HepG2 (cell line): Measurements from ENCODE around the gene CDK10. TPM values are rescaled to one million over a fixed set of nuclear protein-coding genes. Genes with fewer than 3 reads are reported as not detected.
A peak's percentile ranks its signal among the peaks of the same experiment; 100 is the strongest.

ENCODE experiments used
- CENPX ChIP-seq: sonication (generic); formaldehyde crosslinking; IDR thresholded peaks from 2 replicates; pipeline ENCODE4 v1.9.0; 2021; ENCODE audit warnings: mild to moderate bottlenecking, missing genetic modification reagents, moderate library complexity
- GATA4 ChIP-seq: sonication (generic); IDR thresholded peaks from 2 replicates; pipeline ENCODE4 v1.6.1; 2016; ENCODE audit warnings: antibody characterized with exemption, low read depth, borderline replicate concordance
- IKZF5 ChIP-seq: IDR thresholded peaks from 2 replicates; pipeline ENCODE4 v1.6.1; 2018; ENCODE audit warnings: missing genetic modification reagents, mild to moderate bottlenecking, missing compliant biosample characterization
- KDM1A ChIP-seq: IDR thresholded peaks from 2 replicates; pipeline ENCODE4 v1.6.1; 2016; ENCODE audit warnings: missing compliant biosample characterization
- MAZ ChIP-seq, 2 experiments: sonication (generic) in 1 of 2; formaldehyde crosslinking in 1 of 2; IDR thresholded peaks; 2 replicates each; pipeline versions ENCODE4 v1.5.0 to v1.6.1; 2012 to 2020; ENCODE audit warnings: low read depth in 2 of 2, mild to moderate bottlenecking in 2 of 2, borderline replicate concordance in 1 of 2, improper control_type of control experiment in 1 of 2, low read length in 1 of 2, missing genetic modification reagents in 1 of 2, moderate library complexity in 1 of 2
- MTERF4 ChIP-seq: sonication (generic); formaldehyde crosslinking; IDR thresholded peaks from 2 replicates; pipeline ENCODE4 v1.8.0; 2023; ENCODE audit warnings: mild to moderate bottlenecking, missing genetic modification reagents
- NFIC ChIP-seq: IDR thresholded peaks from 2 replicates; pipeline ENCODE4 v1.6.1; 2012; ENCODE audit warnings: mild to moderate bottlenecking, low read length, inconsistent platforms
- RFX1 ChIP-seq: fragments of 450-650 bp; IDR thresholded peaks from 2 replicates; pipeline ENCODE4 v1.6.1; 2017
- SALL1 ChIP-seq: sonication (generic); formaldehyde crosslinking; IDR thresholded peaks from 2 replicates; pipeline ENCODE4 v1.8.0; 2022; ENCODE audit warnings: mild to moderate bottlenecking, missing genetic modification reagents
- SKI ChIP-seq: fragments of 450-650 bp; IDR thresholded peaks from one replicate; pipeline ENCODE4 v1.6.1; 2018; ENCODE audit warnings: mild to moderate bottlenecking; ENCODE audit not compliant: partially characterized antibody
- SMYD3 ChIP-seq: sonication (generic); formaldehyde crosslinking; IDR thresholded peaks from 2 replicates; pipeline ENCODE4 v1.8.1; 2023; ENCODE audit warnings: mild to moderate bottlenecking, missing genetic modification reagents
- SP4 ChIP-seq: sonication (generic); formaldehyde crosslinking; IDR thresholded peaks from 2 replicates; pipeline ENCODE4 v1.8.1; 2023; ENCODE audit warnings: mild to moderate bottlenecking, missing genetic modification reagents
- STAG1 ChIP-seq: sonication (generic); formaldehyde crosslinking; IDR thresholded peaks from 2 replicates; pipeline ENCODE4 v1.4.0; 2020; ENCODE audit warnings: missing genetic modification reagents
- ZBTB1 ChIP-seq: sonication (generic); formaldehyde crosslinking; IDR thresholded peaks from 2 replicates; pipeline ENCODE4 v1.4.0; 2020; ENCODE audit warnings: missing genetic modification reagents, borderline replicate concordance
- ZFP82 ChIP-seq: sonication (generic); formaldehyde crosslinking; IDR thresholded peaks from 2 replicates; pipeline ENCODE4 v1.5.1; 2020; ENCODE audit warnings: mild to moderate bottlenecking, missing genetic modification reagents, borderline replicate concordance
- ZIK1 ChIP-seq: sonication (generic); formaldehyde crosslinking; IDR thresholded peaks from 2 replicates; pipeline ENCODE4 v1.5.0; 2020; ENCODE audit warnings: mild to moderate bottlenecking, low read depth, missing genetic modification reagents, borderline replicate concordance
- ZSCAN30 ChIP-seq: sonication (generic); formaldehyde crosslinking; IDR thresholded peaks from 2 replicates; pipeline ENCODE4 v1.5.0; 2020; ENCODE audit warnings: mild to moderate bottlenecking, missing genetic modification reagents
- polyA plus RNA-seq, 8 experiments: library from polyadenylated mRNA; depleted of rRNA in 3 of 8; stranded (reverse) in 7 of 8; unstranded in 1 of 8; fragments of >200 nt; fragmentation: Illumina TruSeq in 4 of 8; extraction: Trizol in 4 of 8; gene quantifications; 2 replicates each; pipeline versions ENCODE4 v1.2.1 to v1.2.3, GENCODE V29; 2011 to 2016; ENCODE audit warnings: low read depth in 4 of 8, missing spikeins in 1 of 8, mixed read lengths in 1 of 8; ENCODE audit not compliant: insufficient read depth in 1 of 8
- total RNA-seq, 5 experiments: library from RNA; depleted of rRNA; stranded (reverse); fragments of >200 nt; fragmentation: Illumina TruSeq; extraction: Trizol; gene quantifications; 2 replicates each; pipeline ENCODE4 v1.2.3, GENCODE V29; 2016; ENCODE audit warnings: low read depth in 1 of 5
- TF ChIP-seq, protein P1 (sequence below): IDR thresholded peaks from 2 replicates; pipeline ENCODE4 v1.6.1; 2016; ENCODE audit warnings: mild to moderate bottlenecking
- TF ChIP-seq, protein P2 (sequence below): sonication (generic); formaldehyde crosslinking; IDR thresholded peaks from 2 replicates; pipeline ENCODE4 v1.9.0; 2021; ENCODE audit warnings: missing genetic modification reagents, borderline replicate concordance
- TF ChIP-seq, protein P3 (sequence below): sonication (generic); formaldehyde crosslinking; IDR thresholded peaks from 2 replicates; pipeline ENCODE4 v1.5.1; 2020; ENCODE audit warnings: missing genetic modification reagents, mild to moderate bottlenecking, borderline replicate concordance
- TF ChIP-seq, protein P4 (sequence below): sonication (generic); formaldehyde crosslinking; IDR thresholded peaks from 2 replicates; pipeline ENCODE4 v1.5.1; 2020; ENCODE audit warnings: mild to moderate bottlenecking, missing genetic modification reagents, moderate library complexity

Gene CDK10
- total and polyA plus RNA-seq, 2 of the 13 experiments (the other 11 are each of a cell fraction or from before 2014, with no cell fraction given), result 2.5 to 3.9 TPM

DNA sequence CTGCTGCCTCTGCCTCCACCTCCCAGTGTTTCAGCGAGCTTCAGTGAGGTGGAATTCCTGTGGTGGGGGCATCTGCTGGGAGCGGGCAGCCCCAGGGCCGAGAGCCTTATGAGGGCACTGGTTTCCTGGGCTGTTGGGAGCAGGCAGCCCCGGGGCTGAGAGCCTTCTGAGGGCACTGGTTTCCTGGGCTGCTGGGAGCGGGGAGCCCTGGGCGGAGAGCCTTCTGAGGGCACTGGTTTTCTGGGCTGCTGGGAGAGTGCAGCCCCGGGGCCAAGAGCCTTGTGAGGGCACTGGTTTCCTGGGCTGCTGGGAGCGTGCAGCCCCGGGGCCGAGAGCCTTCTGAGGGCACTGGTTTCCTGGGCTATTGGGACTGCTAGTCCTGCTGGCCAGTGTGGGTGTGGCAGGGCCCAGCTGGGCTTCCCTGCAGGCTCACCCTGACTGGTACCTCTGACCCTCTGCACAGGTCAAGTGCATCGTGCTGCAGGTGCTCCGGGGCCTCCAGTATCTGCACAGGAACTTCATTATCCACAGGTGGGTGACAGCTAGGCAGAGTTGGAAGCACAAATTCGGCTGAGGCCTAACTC, 5.6 kb downstream of the CDK10 start (continued):
- TF ChIP-seq ZIK1 (CRISPR knock-in tag) (no peak), GATA4 (no peak), RFX1 (no peak), MAZ (IDR thresholded peaks at IDR 0.05; ENCODE audit: borderline replicate concordance, low read depth, low read length) (peak; percentile 99), MAZ (CRISPR knock-in tag; IDR thresholded peaks at IDR 0.05; ENCODE audit: low read depth) (no peak), SMYD3 (CRISPR knock-in tag) (no peak), SKI (peak; percentile 62), KDM1A (CRISPR knock-in tag) (no peak), SP4 (CRISPR knock-in tag) (0 out of 2 replicates have a peak, but pooled peaks have one; percentile 25), ZFP82 (CRISPR knock-in tag) (no peak), SALL1 (CRISPR knock-in tag) (0 out of 2 replicates have a peak, but pooled peaks have one; percentile 16), MTERF4 (CRISPR knock-in tag) (no peak), CENPX (CRISPR knock-in tag) (no peak), STAG1 (CRISPR knock-in tag) (no peak), ZSCAN30 (CRISPR knock-in tag) (no peak), ZBTB1 (no peak), IKZF5 (CRISPR knock-in tag) (no peak), NFIC (no peak)
- TF ChIP-seq, protein P1, sequence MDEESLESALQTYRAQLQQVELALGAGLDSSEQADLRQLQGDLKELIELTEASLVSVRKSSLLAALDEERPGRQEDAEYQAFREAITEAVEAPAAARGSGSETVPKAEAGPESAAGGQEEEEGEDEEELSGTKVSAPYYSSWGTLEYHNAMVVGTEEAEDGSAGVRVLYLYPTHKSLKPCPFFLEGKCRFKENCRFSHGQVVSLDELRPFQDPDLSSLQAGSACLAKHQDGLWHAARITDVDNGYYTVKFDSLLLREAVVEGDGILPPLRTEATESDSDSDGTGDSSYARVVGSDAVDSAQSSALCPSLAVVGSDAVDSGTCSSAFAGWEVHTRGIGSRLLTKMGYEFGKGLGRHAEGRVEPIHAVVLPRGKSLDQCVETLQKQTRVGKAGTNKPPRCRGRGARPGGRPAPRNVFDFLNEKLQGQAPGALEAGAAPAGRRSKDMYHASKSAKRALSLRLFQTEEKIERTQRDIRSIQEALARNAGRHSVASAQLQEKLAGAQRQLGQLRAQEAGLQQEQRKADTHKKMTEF (CRISPR knock-in tag), result no peak
- TF ChIP-seq, protein P2, sequence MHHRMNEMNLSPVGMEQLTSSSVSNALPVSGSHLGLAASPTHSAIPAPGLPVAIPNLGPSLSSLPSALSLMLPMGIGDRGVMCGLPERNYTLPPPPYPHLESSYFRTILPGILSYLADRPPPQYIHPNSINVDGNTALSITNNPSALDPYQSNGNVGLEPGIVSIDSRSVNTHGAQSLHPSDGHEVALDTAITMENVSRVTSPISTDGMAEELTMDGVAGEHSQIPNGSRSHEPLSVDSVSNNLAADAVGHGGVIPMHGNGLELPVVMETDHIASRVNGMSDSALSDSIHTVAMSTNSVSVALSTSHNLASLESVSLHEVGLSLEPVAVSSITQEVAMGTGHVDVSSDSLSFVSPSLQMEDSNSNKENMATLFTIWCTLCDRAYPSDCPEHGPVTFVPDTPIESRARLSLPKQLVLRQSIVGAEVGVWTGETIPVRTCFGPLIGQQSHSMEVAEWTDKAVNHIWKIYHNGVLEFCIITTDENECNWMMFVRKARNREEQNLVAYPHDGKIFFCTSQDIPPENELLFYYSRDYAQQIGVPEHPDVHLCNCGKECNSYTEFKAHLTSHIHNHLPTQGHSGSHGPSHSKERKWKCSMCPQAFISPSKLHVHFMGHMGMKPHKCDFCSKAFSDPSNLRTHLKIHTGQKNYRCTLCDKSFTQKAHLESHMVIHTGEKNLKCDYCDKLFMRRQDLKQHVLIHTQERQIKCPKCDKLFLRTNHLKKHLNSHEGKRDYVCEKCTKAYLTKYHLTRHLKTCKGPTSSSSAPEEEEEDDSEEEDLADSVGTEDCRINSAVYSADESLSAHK, result no peak
- TF ChIP-seq, protein P3, sequence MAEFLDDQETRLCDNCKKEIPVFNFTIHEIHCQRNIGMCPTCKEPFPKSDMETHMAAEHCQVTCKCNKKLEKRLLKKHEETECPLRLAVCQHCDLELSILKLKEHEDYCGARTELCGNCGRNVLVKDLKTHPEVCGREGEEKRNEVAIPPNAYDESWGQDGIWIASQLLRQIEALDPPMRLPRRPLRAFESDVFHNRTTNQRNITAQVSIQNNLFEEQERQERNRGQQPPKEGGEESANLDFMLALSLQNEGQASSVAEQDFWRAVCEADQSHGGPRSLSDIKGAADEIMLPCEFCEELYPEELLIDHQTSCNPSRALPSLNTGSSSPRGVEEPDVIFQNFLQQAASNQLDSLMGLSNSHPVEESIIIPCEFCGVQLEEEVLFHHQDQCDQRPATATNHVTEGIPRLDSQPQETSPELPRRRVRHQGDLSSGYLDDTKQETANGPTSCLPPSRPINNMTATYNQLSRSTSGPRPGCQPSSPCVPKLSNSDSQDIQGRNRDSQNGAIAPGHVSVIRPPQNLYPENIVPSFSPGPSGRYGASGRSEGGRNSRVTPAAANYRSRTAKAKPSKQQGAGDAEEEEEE (CRISPR knock-in tag), result no peak
- TF ChIP-seq, protein P4, sequence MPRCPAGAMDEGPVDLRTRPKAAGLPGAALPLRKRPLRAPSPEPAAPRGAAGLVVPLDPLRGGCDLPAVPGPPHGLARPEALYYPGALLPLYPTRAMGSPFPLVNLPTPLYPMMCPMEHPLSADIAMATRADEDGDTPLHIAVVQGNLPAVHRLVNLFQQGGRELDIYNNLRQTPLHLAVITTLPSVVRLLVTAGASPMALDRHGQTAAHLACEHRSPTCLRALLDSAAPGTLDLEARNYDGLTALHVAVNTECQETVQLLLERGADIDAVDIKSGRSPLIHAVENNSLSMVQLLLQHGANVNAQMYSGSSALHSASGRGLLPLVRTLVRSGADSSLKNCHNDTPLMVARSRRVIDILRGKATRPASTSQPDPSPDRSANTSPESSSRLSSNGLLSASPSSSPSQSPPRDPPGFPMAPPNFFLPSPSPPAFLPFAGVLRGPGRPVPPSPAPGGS (CRISPR knock-in tag), result no peak
